Cardiac ventricle fibroblast (primary cell): Measurements from ENCODE around the gene LYPD6. TPM values are rescaled to one million over a fixed set of nuclear protein-coding genes. Genes with fewer than 3 reads are reported as not detected.

ENCODE experiments used
- total RNA-seq: library from RNA; depleted of rRNA; stranded (reverse); fragments of >200 nt; gene quantifications from 2 replicates; pipeline ENCODE4 v1.2.3, GENCODE V29; 2015

Gene LYPD6, protein sequence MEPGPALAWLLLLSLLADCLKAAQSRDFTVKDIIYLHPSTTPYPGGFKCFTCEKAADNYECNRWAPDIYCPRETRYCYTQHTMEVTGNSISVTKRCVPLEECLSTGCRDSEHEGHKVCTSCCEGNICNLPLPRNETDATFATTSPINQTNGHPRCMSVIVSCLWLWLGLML
- total RNA-seq: not detected in 2 replicates

DNA sequence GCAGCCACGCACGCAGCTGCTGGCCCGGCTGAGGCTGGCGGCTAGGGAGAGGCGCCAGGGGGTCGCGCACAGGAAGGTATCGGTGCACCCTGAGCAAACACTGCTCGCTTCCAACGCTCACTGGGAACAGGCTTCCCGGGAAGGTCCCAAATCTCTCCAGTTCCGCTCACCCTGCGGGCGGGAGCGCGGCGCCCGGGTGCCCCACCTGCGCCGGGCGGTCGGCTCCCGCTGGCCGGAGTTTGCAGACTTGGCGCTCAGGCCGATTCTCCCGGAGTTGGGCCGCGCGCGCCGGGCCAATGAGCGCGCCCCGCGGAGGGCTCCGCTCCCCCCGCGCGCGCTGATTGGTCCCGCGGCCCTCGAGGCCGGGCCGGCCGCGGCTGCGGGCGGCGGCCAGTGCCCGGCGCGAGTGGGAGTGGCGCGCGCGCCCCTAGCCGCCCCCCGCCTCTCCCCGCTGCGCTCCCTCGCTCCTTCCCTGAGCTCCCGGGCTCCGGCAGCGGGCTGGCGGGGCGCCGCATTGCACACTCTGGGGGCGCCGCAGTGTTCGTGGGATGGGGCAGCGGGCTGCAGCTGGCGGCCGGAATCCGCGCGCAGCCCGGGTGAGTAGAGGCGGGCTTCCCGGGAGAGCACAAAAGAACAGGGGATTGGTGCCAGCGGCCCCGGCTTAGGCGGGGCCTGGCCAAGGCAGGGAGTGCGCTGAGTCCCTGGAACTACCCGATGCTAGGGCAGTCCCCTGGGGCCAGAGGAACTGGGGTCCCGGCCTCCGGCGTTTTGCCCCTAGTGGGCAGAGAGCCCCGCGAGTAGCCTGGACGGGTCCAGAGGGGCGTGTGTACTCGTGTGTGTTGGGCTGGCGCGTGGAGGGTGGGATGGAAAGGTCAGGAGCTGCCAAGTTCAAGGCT lies at the start of gene LYPD6:
Gene LYPD6 (plus strand): TSS at position 461 of the 896 bp plus-strand sequence. CDS start 107,122 bp downstream, outside the sequence.

